Endothelial cell of umbilical vein (primary cell): ENCODE data around the gene SCNN1B. TPM values are rescaled to one million over a fixed set of nuclear protein-coding genes. Genes with fewer than 3 reads are reported as not detected.
A peak's percentile ranks its signal among the peaks of the same experiment; 100 is the strongest.

ENCODE experiments used
- BruUV-seq: library from RNA; stranded (reverse); fragments of 400-500 nt; replicated peaks from 2 replicates; lab custom pipeline; 2021; lab: Mats Ljungman, UMichigan
- CTCF ChIA-PET: fragments of 300-600, 350-600 bp; sonication (Branson Sonifier 250); formaldehyde crosslinking; loops from one replicate; lab custom pipeline; 2021; ENCODE audit warnings: antibody characterized with exemption, inconsistent platforms; lab: Charles Lee
- POLR2A ChIA-PET: fragments of 300-600, 350-600 bp; sonication (Branson Sonifier 250); formaldehyde crosslinking; loops from one replicate; lab custom pipeline; 2021; ENCODE audit warnings: antibody characterized with exemption, inconsistent platforms; lab: Charles Lee
- DNase-seq: peaks from one replicate; pipeline ENCODE4 v3.0.0-alpha.2; 2011; ENCODE audit warnings: low read depth, low spot score
- FAIRE-seq: peaks from 2 replicates; lab custom pipeline; 2011; peaks lifted over from hg19 to GRCh38; lab: Jason Lieb, UNC
- H2AFZ ChIP-seq: 2 replicates; pipeline ENCODE4 v1.6.0; 2012; ENCODE audit warnings: low read depth, low read length, control low read depth, inconsistent platforms
- H3K27ac ChIP-seq: 2 replicates; pipeline ENCODE4 v1.5.1; 2011; ENCODE audit warnings: low read depth, mild to moderate bottlenecking, control low read depth, low read length, moderate library complexity; ENCODE audit not compliant: insufficient read depth
- H3K27me3 ChIP-seq, 2 experiments: 2 replicates each; pipeline versions ENCODE4 v1.6.0 to v1.6.1; 2011; ENCODE audit warnings: low read length in 2 of 2, mixed read lengths in 1 of 2; ENCODE audit not compliant: control insufficient read depth in 2 of 2, insufficient read depth in 2 of 2
- H3K36me3 ChIP-seq, 2 experiments: 2 replicates in 1 of 2; 3 replicates in 1 of 2; pipeline ENCODE4 v1.5.1; 2011; ENCODE audit warnings: low read length in 2 of 2, mild to moderate bottlenecking in 1 of 2, moderate library complexity in 1 of 2; ENCODE audit not compliant: control insufficient read depth in 2 of 2, insufficient read depth in 2 of 2; ENCODE audit errors: extremely low read depth in 1 of 2
- H3K4me1 ChIP-seq: 3 replicates; pipeline ENCODE4 v1.5.1; 2011; ENCODE audit warnings: mild to moderate bottlenecking, low read length; ENCODE audit not compliant: control insufficient read depth, insufficient read depth; ENCODE audit errors: extremely low read depth
- H3K4me2 ChIP-seq: 2 replicates; pipeline ENCODE4 v1.6.1; 2011; ENCODE audit warnings: low read length, control low read depth, mixed read lengths; ENCODE audit not compliant: insufficient read depth
- H3K4me3 ChIP-seq, 3 experiments: fragments of 200-600 bp in 1 of 3; sonication (generic), shearing (Covaris generic) in 1 of 3; replicated peaks in 1 of 3; 2 replicates each; pipeline ENCODE4 v1.5.1; 2011 to 2016; ENCODE audit warnings: control low read depth in 3 of 3, low read length in 3 of 3, mild to moderate bottlenecking in 2 of 3, inconsistent platforms in 1 of 3, low read depth in 1 of 3, moderate library complexity in 1 of 3; ENCODE audit not compliant: insufficient read depth in 1 of 3
- H3K79me2 ChIP-seq: 2 replicates; pipeline ENCODE4 v1.6.0; 2012; ENCODE audit warnings: low read length, inconsistent platforms; ENCODE audit not compliant: control insufficient read depth, insufficient read depth
- H3K9ac ChIP-seq: replicated peaks from 2 replicates; pipeline ENCODE3; 2011; ENCODE audit warnings: low read length, control low read depth; ENCODE audit not compliant: insufficient read depth; ENCODE audit errors: extremely low read depth
- H3K9me1 ChIP-seq: replicated peaks from 3 replicates; pipeline ENCODE4 v1.6.0; 2011; ENCODE audit warnings: mild to moderate bottlenecking, low read length; ENCODE audit not compliant: control insufficient read depth, insufficient read depth; ENCODE audit errors: extremely low read depth
- H3K9me3 ChIP-seq: replicated peaks from 2 replicates; pipeline ENCODE4 v1.5.1; 2012; ENCODE audit warnings: low read length, inconsistent platforms; ENCODE audit not compliant: control insufficient read depth, insufficient read depth
- H4K20me1 ChIP-seq: replicated peaks from 2 replicates; pipeline ENCODE3; 2011; ENCODE audit warnings: mild to moderate bottlenecking, low read length; ENCODE audit not compliant: control insufficient read depth, insufficient read depth; ENCODE audit errors: extremely low read depth
- CTCF ChIP-seq, 2 donors: IDR thresholded peaks; 1 replicate in 1 of 2; 2 replicates in 1 of 2; pipeline ENCODE4 v1.5.1; 2011; ENCODE audit warnings: low read length in 2 of 2, mild to moderate bottlenecking in 2 of 2, moderate library complexity in 2 of 2, control low read depth in 1 of 2, inconsistent platforms in 1 of 2, low read depth in 1 of 2; ENCODE audit not compliant: insufficient read depth in 1 of 2; ENCODE audit errors: extremely low read depth in 1 of 2
- FOS ChIP-seq: IDR thresholded peaks from 2 replicates; pipeline ENCODE4 v1.6.1; 2011; ENCODE audit warnings: mild to moderate bottlenecking, low read length, moderate library complexity, borderline replicate concordance; ENCODE audit not compliant: insufficient read depth
- GATA2 ChIP-seq: IDR thresholded peaks from 2 replicates; pipeline ENCODE4 v1.7.0; 2011; ENCODE audit warnings: low read depth, mild to moderate bottlenecking, moderate library complexity, mixed read lengths, low read length; ENCODE audit not compliant: insufficient read length, insufficient read depth
- JUN ChIP-seq: IDR thresholded peaks from 2 replicates; pipeline ENCODE4 v1.6.1; 2011; ENCODE audit warnings: borderline replicate concordance, low read depth; ENCODE audit not compliant: insufficient read length, insufficient read depth
- MAX ChIP-seq: IDR thresholded peaks from 2 replicates; pipeline ENCODE4 v1.6.1; 2011; ENCODE audit not compliant: insufficient read depth, insufficient read length
- MYC ChIP-seq: IDR thresholded peaks from one replicate; pipeline ENCODE4 v1.6.1; 2011; ENCODE audit warnings: mild to moderate bottlenecking, low read depth, low read length
- POLR2A ChIP-seq: IDR thresholded peaks from 2 replicates; pipeline ENCODE4 v1.6.1; 2012; ENCODE audit warnings: low read depth, mild to moderate bottlenecking, control low read depth, low read length
- POLR2AphosphoS5 ChIP-seq: IDR thresholded peaks from 2 replicates; pipeline ENCODE4 v1.6.1; 2012; ENCODE audit warnings: low read depth, mild to moderate bottlenecking, control low read depth, low read length, moderate library complexity; ENCODE audit not compliant: insufficient read depth
- dilution Hi-C: fragments of 300-500 bp; cut with MboI; formaldehyde crosslinking; loops from one replicate; pipeline ENCODE4 v1.15.0; 2019; ENCODE audit warnings: low sequenced_read_pairs; ENCODE audit not compliant: extremely low pct_ligation_motif_present
- intact Hi-C: fragments of 100-400 bp; cut with micrococcal nuclease; formaldehyde crosslinking; loops from one replicate; pipeline ENCODE4 v1.10.0; 2022
- polyA plus RNA-seq, 4 experiments: library from polyadenylated mRNA; depleted of rRNA in 3 of 4; stranded (reverse) in 3 of 4; unstranded in 1 of 4; fragments of >200 nt; gene quantifications; 2 replicates each; pipeline versions ENCODE4 v1.2.1 to v1.2.3, GENCODE V29; 2011 to 2012; ENCODE audit warnings: missing spikeins in 1 of 4
- total RNA-seq: library from RNA; stranded (reverse); gene quantifications from 2 replicates; pipeline ENCODE4 v1.2.3, GENCODE V29; 2021

The SCNN1B gene
- total and polyA plus RNA-seq, 2 donors (not counting 3 experiments of a cell fraction or from before 2014, with no cell fraction given) = not detected

DNA sequence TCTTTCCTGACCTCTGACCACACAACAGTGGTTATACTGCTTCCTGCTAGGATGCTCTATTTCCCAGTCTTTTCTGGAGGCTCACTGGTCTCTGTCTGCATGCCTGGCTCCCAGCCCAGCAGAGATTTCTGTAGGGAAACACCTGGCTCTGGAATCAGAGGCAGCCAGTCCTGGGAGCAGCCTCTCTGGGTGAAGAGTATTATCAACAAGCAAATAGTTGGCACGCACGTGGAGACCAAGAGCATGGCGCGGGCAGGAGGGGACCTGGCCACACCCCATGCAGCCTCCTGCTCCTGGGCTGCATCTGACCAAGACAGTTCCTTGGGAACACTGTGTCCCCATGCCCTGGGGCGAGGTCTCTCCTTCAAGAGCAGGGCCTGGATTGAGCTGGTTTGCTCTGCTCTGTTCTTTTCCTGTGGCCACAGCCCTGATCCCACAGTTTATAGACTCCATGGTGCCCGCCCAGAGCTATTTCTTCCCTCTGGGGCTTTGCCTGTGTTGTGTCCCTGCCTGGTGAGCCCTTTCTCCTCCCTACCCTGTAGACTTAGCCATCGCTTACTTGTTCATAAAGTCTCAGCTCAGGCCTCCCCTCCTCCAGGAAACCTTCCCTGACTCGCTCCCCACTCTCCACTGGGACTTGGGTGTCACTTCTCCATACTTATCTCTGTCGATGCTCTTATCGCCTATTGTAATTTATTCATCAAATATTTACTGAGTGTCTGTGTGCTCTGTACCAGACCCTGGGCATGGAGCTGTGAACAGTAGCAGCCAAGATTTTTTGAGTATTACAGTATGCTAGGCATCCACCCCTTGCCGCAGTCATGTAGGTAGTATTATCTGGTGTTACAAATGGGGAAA is 60.6 kb downstream of the SCNN1B start:
- dilution Hi-C loops = no loop called here
- no TSS peak for BruUV-seq
- H3K4me3 ChIP-seq = no peak overlapping the region
- H3K79me2 ChIP-seq = no peaks in the 10 kb centered on the region
- DNase-seq (peak; percentile 88), FAIRE-seq (no peak)
- no peaks in the 10 kb centered on the region for H3K9me1 ChIP-seq
- no peak overlapping the region for H3K27ac ChIP-seq
- H3K4me2 ChIP-seq = no peak overlapping the region
- no peaks in the 10 kb centered on the region for H4K20me1 ChIP-seq
- TF ChIP-seq FOS = no peak
- no peak for TF ChIP-seq JUN
- no peak for TF ChIP-seq POLR2AphosphoS5
- TF ChIP-seq GATA2 = no peak
- no peak for TF ChIP-seq MYC
- no peak for TF ChIP-seq POLR2A
- no peak for TF ChIP-seq CTCF (IDR thresholded peaks at IDR 0.05; ENCODE audit: extremely low read depth in 1 of 2, insufficient read depth in 1 of 2, low read depth in 1 of 2, low read length in 2 of 2)
- no peak for TF ChIP-seq MAX
- H2AFZ ChIP-seq = no peak overlapping the region
- no peak overlapping the region for H3K9ac ChIP-seq
- CTCF ChIA-PET = interaction anchor here (1.9 kb wide), 1 partner anchor 73 kb away, joined by 6 read pairs; no protein-coding TSS in a partner anchor
- intact Hi-C loops = no loop called here
- no peaks in the 10 kb centered on the region for H3K36me3 ChIP-seq
- H3K4me1 ChIP-seq = peaks cover 4% of the 10 kb centered on the region
- H3K9me3 ChIP-seq = no peaks in the 10 kb centered on the region
- H3K27me3 ChIP-seq = no peaks in the 10 kb centered on the region
- POLR2A ChIA-PET = no interaction called here
